ENCODE data around the gene HAAO. TPM values are rescaled to one million over a fixed set of nuclear protein-coding genes. Genes with fewer than 3 reads are reported as not detected.
A peak's percentile ranks its signal among the peaks of the same experiment; 100 is the strongest.

Gene HAAO
- total RNA-seq, 6 experiments from 2014 or later: 60.7 to 187 (median 114) TPM

DNA sequence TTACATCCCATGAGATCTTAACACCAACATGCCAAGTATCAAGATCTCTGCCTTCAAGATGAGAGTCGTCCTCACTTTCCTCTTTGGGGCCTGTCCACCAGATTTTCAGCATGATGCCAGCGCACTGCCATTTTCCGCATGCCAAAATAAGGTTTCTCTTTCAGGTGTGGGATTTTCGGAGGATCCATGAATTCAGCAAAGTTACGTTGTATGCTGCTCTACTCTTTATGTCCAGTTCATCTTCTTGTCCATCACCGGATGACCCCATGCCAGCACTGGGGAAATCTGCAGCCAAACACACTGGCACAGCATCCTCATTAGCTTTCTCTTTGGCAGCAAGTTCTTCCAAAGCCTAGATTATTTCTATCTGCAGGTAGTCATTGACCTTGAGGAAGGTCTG lies 4.9 kb upstream of the HAAO start:
- 80% methylated on average over 6 of the region's 6 CpGs for WGBS (ENCODE audit: insufficient coverage, low coverage, low lambda C conversion rate, missing lambda C conversion rate)
- Histone ChIP-seq H3K36me3 (no peaks in the 10 kb centered on the region), H3K27ac (no peak overlapping the region), H3K27me3 (no peaks in the 10 kb centered on the region), H3K9me3 (no peaks in the 10 kb centered on the region), H3K4me1 (peaks cover 0 to 20% (median 0%) of the 10 kb centered on the region in 4 donors), H3K4me3 (no peak overlapping the region)
- intact Hi-C loops (cut with DNase I): no loop called here
- ATAC-seq: no peak
- TF ChIP-seq, protein P1, sequence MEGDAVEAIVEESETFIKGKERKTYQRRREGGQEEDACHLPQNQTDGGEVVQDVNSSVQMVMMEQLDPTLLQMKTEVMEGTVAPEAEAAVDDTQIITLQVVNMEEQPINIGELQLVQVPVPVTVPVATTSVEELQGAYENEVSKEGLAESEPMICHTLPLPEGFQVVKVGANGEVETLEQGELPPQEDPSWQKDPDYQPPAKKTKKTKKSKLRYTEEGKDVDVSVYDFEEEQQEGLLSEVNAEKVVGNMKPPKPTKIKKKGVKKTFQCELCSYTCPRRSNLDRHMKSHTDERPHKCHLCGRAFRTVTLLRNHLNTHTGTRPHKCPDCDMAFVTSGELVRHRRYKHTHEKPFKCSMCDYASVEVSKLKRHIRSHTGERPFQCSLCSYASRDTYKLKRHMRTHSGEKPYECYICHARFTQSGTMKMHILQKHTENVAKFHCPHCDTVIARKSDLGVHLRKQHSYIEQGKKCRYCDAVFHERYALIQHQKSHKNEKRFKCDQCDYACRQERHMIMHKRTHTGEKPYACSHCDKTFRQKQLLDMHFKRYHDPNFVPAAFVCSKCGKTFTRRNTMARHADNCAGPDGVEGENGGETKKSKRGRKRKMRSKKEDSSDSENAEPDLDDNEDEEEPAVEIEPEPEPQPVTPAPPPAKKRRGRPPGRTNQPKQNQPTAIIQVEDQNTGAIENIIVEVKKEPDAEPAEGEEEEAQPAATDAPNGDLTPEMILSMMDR (IDR thresholded peaks at IDR 0.05): no peak
- TF ChIP-seq POLR2A (IDR thresholded peaks at IDR 0.05): no peak
- DNase-seq: no peak

GRCh38 chr2:42796427-42797248 lies 4.3 kb upstream of the HAAO start:
- Histone ChIP-seq H3K9me3 (no peaks in the 10 kb centered on the region), H3K4me1 (peaks cover 0 to 20% (median 0%) of the 10 kb centered on the region in 4 donors), H3K4me3 (no peak overlapping the region), H3K36me3 (no peaks in the 10 kb centered on the region), H3K27ac (peak overlapping the region in 1 of 3 donors; percentile 98), H3K27me3 (no peaks in the 10 kb centered on the region)
- WGBS (ENCODE audit: insufficient coverage, low coverage, low lambda C conversion rate, missing lambda C conversion rate): 34% methylated on average over 7 of the region's 7 CpGs
- ATAC-seq: no peak
- intact Hi-C loops (cut with DNase I): no loop called here
- DNase-seq: no peak
- no peak for TF ChIP-seq POLR2A (IDR thresholded peaks at IDR 0.05)
- TF ChIP-seq, protein P1 (IDR thresholded peaks at IDR 0.05): no peak

GRCh38 chr2:42795841-42796301 lies 3.5 kb upstream of the HAAO start:
- TF ChIP-seq, protein P1 (IDR thresholded peaks at IDR 0.05): no peak
- TF ChIP-seq POLR2A (IDR thresholded peaks at IDR 0.05): no peak
- no peaks in the 10 kb centered on the region for H3K36me3 ChIP-seq
- peak in 1 of 4 donors; percentile 12 for ATAC-seq
- peaks cover 0 to 21% (median under 1%) of the 10 kb centered on the region in 4 donors for H3K4me1 ChIP-seq
- 18% methylated on average over 3 of the region's 3 CpGs for WGBS (ENCODE audit: insufficient coverage, low coverage, low lambda C conversion rate, missing lambda C conversion rate)
- peak overlapping the region in 1 of 3 donors; percentile 98 for H3K27ac ChIP-seq
- intact Hi-C loops (cut with DNase I): no loop called here
- H3K27me3 ChIP-seq: no peaks in the 10 kb centered on the region
- peak overlapping the region in 1 of 3 donors; percentile 83 for H3K4me3 ChIP-seq
- no peaks in the 10 kb centered on the region for H3K9me3 ChIP-seq
- DNase-seq: peak in 1 of 3 donors; percentile 36

DNA sequence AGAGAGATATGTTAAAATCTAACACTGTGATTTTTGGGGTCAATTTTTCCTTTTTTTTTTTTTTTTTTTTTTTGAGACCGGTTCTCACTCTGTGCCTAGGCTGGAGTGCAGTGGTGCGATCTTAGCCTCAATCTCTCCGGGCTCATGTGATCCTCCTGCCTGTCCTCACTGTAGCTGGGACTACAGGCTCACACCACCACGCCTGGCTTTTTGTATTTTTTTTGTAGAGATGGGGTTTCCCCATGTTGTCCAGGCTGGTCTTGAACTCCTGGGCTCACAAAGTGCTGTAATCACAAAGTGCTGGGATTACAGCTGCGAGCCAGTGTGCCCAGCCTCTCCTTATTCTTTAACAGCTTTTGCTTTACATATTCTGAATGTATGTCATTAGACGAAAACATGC lies 2.9 kb upstream of the HAAO start:
- intact Hi-C loops (cut with DNase I): no loop called here
- H3K4me1 ChIP-seq: peaks cover 0 to 23% (median 3%) of the 10 kb centered on the region in 4 donors
- H3K27me3 ChIP-seq: no peaks in the 10 kb centered on the region
- H3K4me3 ChIP-seq: peak overlapping the region in 2 of 3 donors; percentile 69 to 83
- no peaks in the 10 kb centered on the region for H3K9me3 ChIP-seq
- no peaks in the 10 kb centered on the region for H3K36me3 ChIP-seq
- no peak for DNase-seq
- no peak for ATAC-seq
- H3K27ac ChIP-seq: peak overlapping the region in 2 of 3 donors; percentile 97 to 98
- TF ChIP-seq POLR2A (IDR thresholded peaks at IDR 0.05): no peak
- TF ChIP-seq, protein P1 (IDR thresholded peaks at IDR 0.05): no peak
- 54% methylated on average over 2 of the region's 6 CpGs for WGBS (ENCODE audit: insufficient coverage, low coverage, low lambda C conversion rate, missing lambda C conversion rate)

All from right lobe of liver (tissue), 6 donors.